ENCODE data around the gene ECT2L.

Gene ECT2L

GRCh38 chr6:138885156-138885819 lies 89.4 kb downstream of the ECT2L start:
- DNase-seq (ENCODE audit: low read depth), result no peak
- no peak for TF ChIP-seq CTCF (IDR thresholded peaks at IDR 0.05; ENCODE audit: insufficient read depth, low read depth, low read length, missing control alignments)
- H3K4me3 ChIP-seq (ENCODE audit: low read length), result no peak overlapping the region

GRCh38 chr6:138891255-138891986 lies 95.5 kb downstream of the ECT2L start:
- DNase-seq (ENCODE audit: low read depth), result no peak
- no peak overlapping the region for H3K4me3 ChIP-seq (ENCODE audit: low read length)
- no peak for TF ChIP-seq CTCF (IDR thresholded peaks at IDR 0.05; ENCODE audit: insufficient read depth, low read depth, low read length, missing control alignments)

- H3K4me3 ChIP-seq (ENCODE audit: low read length), result no peak overlapping the region
- no peak for DNase-seq (ENCODE audit: low read depth)
- TF ChIP-seq CTCF (IDR thresholded peaks at IDR 0.05; ENCODE audit: insufficient read depth, low read depth, low read length, missing control alignments), result no peak
These were observed 100.3 kb downstream of the ECT2L start for GRCh38 chr6:138896104-138896756.

- TF ChIP-seq CTCF (IDR thresholded peaks at IDR 0.05; ENCODE audit: insufficient read depth, low read depth, low read length, missing control alignments), result no peak
- DNase-seq (ENCODE audit: low read depth), result no peak
These were observed 101.1 kb downstream of the ECT2L start for GRCh38 chr6:138897031-138897430.

GRCh38 chr6:138907167-138907566 lies 111.3 kb downstream of the ECT2L start:
- no peak for DNase-seq (ENCODE audit: low read depth)
- H3K4me3 ChIP-seq (ENCODE audit: low read length), result no peak overlapping the region
- TF ChIP-seq CTCF (IDR thresholded peaks at IDR 0.05; ENCODE audit: insufficient read depth, low read depth, low read length, missing control alignments), result no peak

More at GRCh38 chr6:138897031-138897430, 101.1 kb downstream of the ECT2L start:
- no peak overlapping the region for H3K4me3 ChIP-seq (ENCODE audit: low read length)

GRCh38 chr6:138909511-138909910 lies 113.6 kb downstream of the ECT2L start:
- no peak for DNase-seq (ENCODE audit: low read depth)
- TF ChIP-seq CTCF (IDR thresholded peaks at IDR 0.05; ENCODE audit: insufficient read depth, low read depth, low read length, missing control alignments), result no peak

More at GRCh38 chr6:138909511-138909910, 113.6 kb downstream of the ECT2L start:
- no peak overlapping the region for H3K4me3 ChIP-seq (ENCODE audit: low read length)

Measured in epithelial cell of esophagus (primary cell).